WTC11 (cell line): ENCODE measurements around the gene NOXO1. TPM values are rescaled to one million over a fixed set of nuclear protein-coding genes. Genes with fewer than 3 reads are reported as not detected.
A peak's percentile ranks its signal among the peaks of the same experiment; 100 is the strongest.

Source experiments
- ATAC-seq: fragments of 200-7000 bp; cut with Tn5 transposase; 2 replicates; pipeline ENCODE4 v1.10.0; 2021; ENCODE audit warnings: mild to moderate bottlenecking, moderate library complexity
- CTCF ChIA-PET: fragments of 300-600 bp; sonication (Branson Sonifier 250); formaldehyde crosslinking; loops from one replicate; lab custom pipeline; 2021; ENCODE audit warnings: antibody characterized with exemption; lab: Charles Lee
- POLR2A ChIA-PET: fragments of 350-600 bp; sonication (Branson Sonifier 250); formaldehyde crosslinking; loops from one replicate; lab custom pipeline; 2021; ENCODE audit warnings: antibody characterized with exemption; lab: Charles Lee
- DNase-seq: peaks from one replicate; pipeline ENCODE4 v3.0.0; 2021; ENCODE audit warnings: low spot score
- H3K27ac Mint-ChIP-seq: 2 replicates; pipeline ENCODE4 v1.8.0; 2021; ENCODE audit warnings: mixed read lengths
- H3K27me3 Mint-ChIP-seq: 2 replicates; pipeline ENCODE4 v1.8.0; 2021; ENCODE audit warnings: low read depth, mild to moderate bottlenecking, moderate library complexity, mixed read lengths
- H3K36me3 Mint-ChIP-seq: 2 replicates; pipeline ENCODE4 v1.8.0; 2021; ENCODE audit warnings: mixed read lengths
- H3K4me1 Mint-ChIP-seq: 2 replicates; pipeline ENCODE4 v1.8.0; 2022; ENCODE audit warnings: mixed read lengths
- H3K4me3 Mint-ChIP-seq: 2 replicates; pipeline ENCODE4 v1.8.0; 2021; ENCODE audit warnings: mild to moderate bottlenecking, moderate library complexity, mixed read lengths
- H3K9me3 Mint-ChIP-seq: 2 replicates; pipeline ENCODE4 v1.8.0; 2021; ENCODE audit warnings: mixed read lengths
- CREM ChIP-seq: sonication (generic); formaldehyde crosslinking; IDR thresholded peaks from 2 replicates; pipeline ENCODE4 v1.8.1; 2022; ENCODE audit warnings: mild to moderate bottlenecking, missing genetic modification reagents, moderate library complexity
- E2F4 ChIP-seq: sonication (generic); formaldehyde crosslinking; IDR thresholded peaks from 2 replicates; pipeline ENCODE4 v1.8.1; 2022; ENCODE audit warnings: low read depth, mild to moderate bottlenecking, moderate library complexity, missing genetic modification reagents, borderline replicate concordance
- EMX1 ChIP-seq: fragments of 250-450 bp; sonication (Bioruptor Pico); IDR thresholded peaks from 2 replicates; pipeline ENCODE4 v1.8.0; 2021; ENCODE audit warnings: mild to moderate bottlenecking
- ETV6 ChIP-seq: sonication (generic); formaldehyde crosslinking; IDR thresholded peaks from 2 replicates; pipeline ENCODE4 v1.8.1; 2022; ENCODE audit warnings: mild to moderate bottlenecking, missing genetic modification reagents
- FOXP1 ChIP-seq: sonication (generic); formaldehyde crosslinking; IDR thresholded peaks from 2 replicates; pipeline ENCODE4 v1.8.0; 2022; ENCODE audit warnings: missing genetic modification reagents, mild to moderate bottlenecking, moderate library complexity, borderline replicate concordance
- FOXP4 ChIP-seq: sonication (generic); formaldehyde crosslinking; IDR thresholded peaks from 2 replicates; pipeline ENCODE4 v1.8.0; 2022; ENCODE audit warnings: mild to moderate bottlenecking, missing genetic modification reagents
- GRHL2 ChIP-seq: fragments of 250-450 bp; sonication (Bioruptor Pico); IDR thresholded peaks from 2 replicates; pipeline ENCODE4 v1.8.0; 2022; ENCODE audit warnings: mild to moderate bottlenecking, moderate library complexity; ENCODE audit not compliant: insufficient replicate concordance, severe bottlenecking
- MAX ChIP-seq: sonication (generic); formaldehyde crosslinking; IDR thresholded peaks from 2 replicates; pipeline ENCODE4 v1.8.0; 2022; ENCODE audit warnings: mild to moderate bottlenecking, missing genetic modification reagents
- MYBL2 ChIP-seq: sonication (generic); formaldehyde crosslinking; IDR thresholded peaks from 2 replicates; pipeline ENCODE4 v1.8.1; 2023; ENCODE audit warnings: mild to moderate bottlenecking, moderate library complexity, missing genetic modification reagents
- PRRX2 ChIP-seq: fragments of 250-450 bp; sonication (Bioruptor Pico); IDR thresholded peaks from 2 replicates; pipeline ENCODE4 v1.8.0; 2021; ENCODE audit warnings: mild to moderate bottlenecking
- RELA ChIP-seq: sonication (generic); formaldehyde crosslinking; IDR thresholded peaks from 2 replicates; pipeline ENCODE4 v1.8.1; 2022; ENCODE audit warnings: missing genetic modification reagents, mild to moderate bottlenecking, borderline replicate concordance
- RORB ChIP-seq: fragments of 250-450 bp; sonication (Bioruptor Pico); IDR thresholded peaks from 2 replicates; pipeline ENCODE4 v1.9.0; 2021; ENCODE audit warnings: mild to moderate bottlenecking
- SP1 ChIP-seq: sonication (generic); formaldehyde crosslinking; conservative IDR thresholded peaks from 2 replicates; pipeline ENCODE4 v1.8.1; 2022; ENCODE audit warnings: missing genetic modification reagents
- TP53 ChIP-seq: sonication (generic); formaldehyde crosslinking; IDR thresholded peaks from 2 replicates; pipeline ENCODE4 v1.8.1; 2023; ENCODE audit warnings: mild to moderate bottlenecking, missing genetic modification reagents
- ZNF281 ChIP-seq: sonication (generic); formaldehyde crosslinking; IDR thresholded peaks from 2 replicates; pipeline ENCODE4 v1.8.0; 2023; ENCODE audit warnings: mild to moderate bottlenecking, missing genetic modification reagents
- ZNF317 ChIP-seq: sonication (generic); formaldehyde crosslinking; IDR thresholded peaks from 2 replicates; pipeline ENCODE4 v1.8.1; 2023; ENCODE audit warnings: low read depth, mild to moderate bottlenecking, moderate library complexity, missing genetic modification reagents, borderline replicate concordance
- ZNF416 ChIP-seq: fragments of 250-450 bp; sonication (Bioruptor Pico); IDR thresholded peaks from 2 replicates; pipeline ENCODE4 v1.9.0; 2021; ENCODE audit warnings: mild to moderate bottlenecking, inconsistent platforms
- ZNF425 ChIP-seq: fragments of 250-450 bp; sonication (Bioruptor Pico); conservative IDR thresholded peaks from 2 replicates; pipeline ENCODE4 v1.9.0; 2021; ENCODE audit warnings: mild to moderate bottlenecking
- ZNF532 ChIP-seq: fragments of 250-450 bp; sonication (Bioruptor Pico); IDR thresholded peaks from 2 replicates; pipeline ENCODE4 v1.9.0; 2021; ENCODE audit warnings: mild to moderate bottlenecking, borderline replicate concordance
- total RNA-seq: library from RNA; stranded (reverse); gene quantifications from 3 replicates; pipeline ENCODE4 v1.2.3, GENCODE V29; 2021

Gene NOXO1
- total RNA-seq, 1 experiment from 2014 or later: 5.7 TPM

GRCh38 chr16:1980030-1980769, 1.1 kb downstream of the NOXO1 start:
- peaks cover 7% of the 10 kb centered on the region for H3K36me3 Mint-ChIP-seq

More at GRCh38 chr16:1980030-1980769, 1.1 kb downstream of the NOXO1 start:
- Mint-ChIP-seq H3K27ac (no peak overlapping the region), H3K4me1 (peaks cover 26% of the 10 kb centered on the region), H3K27me3 (peaks cover 39% of the 10 kb centered on the region), H3K9me3 (no peaks in the 10 kb centered on the region), H3K4me3 (peak overlapping the region; percentile 64)
- DNase-seq (peak; percentile 45), ATAC-seq (peak; percentile 1)
- TF ChIP-seq ZNF425 (no peak), MYBL2 (CRISPR knock-in tag) (peak; percentile 57; the same call in 1 of the 2 replicates), PRRX2 (CRISPR knock-in tag) (peak; percentile 68; the same call in 1 of the 2 replicates), RELA (CRISPR knock-in tag) (0 out of 2 replicates have a peak, but pooled peaks have one; percentile 33), FOXP1 (CRISPR knock-in tag) (peak; percentile 90), RORB (CRISPR knock-in tag) (no peak), TP53 (CRISPR knock-in tag) (no peak), MAX (peak; percentile 64; the same call in 1 of the 2 replicates), ZNF532 (CRISPR knock-in tag) (no peak), EMX1 (CRISPR knock-in tag) (0 out of 2 replicates have a peak, but pooled peaks have one; percentile 28), ZNF281 (CRISPR knock-in tag) (0 out of 2 replicates have a peak, but pooled peaks have one; percentile 38), CREM (CRISPR knock-in tag) (no peak), ETV6 (CRISPR knock-in tag) (no peak), SP1 (CRISPR knock-in tag) (0 out of 2 replicates have a peak, but pooled peaks have one; percentile 4), E2F4 (CRISPR knock-in tag) (no peak), ZNF416 (0 out of 2 replicates have a peak, but pooled peaks have one; percentile 19), FOXP4 (peak; percentile 62; the same call in 1 of the 2 replicates), ZNF317 (CRISPR knock-in tag) (no peak), GRHL2 (CRISPR knock-in tag) (no peak)
- POLR2A ChIA-PET: interaction anchor here (1.0 to 3.0 kb wide), 6 partner anchors 16 to 111 kb away, joined by 3 to 20 read pairs (median 4); partner anchors contain the start of genes MSRB1 and RPS2
- CTCF ChIA-PET: interaction anchor here (0.5 to 4.4 kb wide), 8 partner anchors 12 to 1843 kb away, joined by 3 to 19 read pairs (median 4); partner anchors contain the start of genes NUBP2, RPS2 and SPSB3
